Stimulated activated CD8-positive, alpha-beta memory T cell treated with anti-CD3 and anti-CD28 coated beads, Interleukin-15, amount 100 ng/mL, for 4 hours (primary cell): ENCODE results near the gene ABR.
"Not testable (repeated sequence)": the region's sequence is repeated elsewhere in the genome, so short reads cannot be mapped to it uniquely, and the experiment has no call there.

ENCODE experiments used
- DNase-seq, 2 donors: peaks; one replicate each; pipeline ENCODE4 v3.0.0-alpha.2; 2020; ENCODE audit warnings: low read depth in 2 of 2

ABR gene

GRCh38 chr17:983921-984320 is 195.9 kb downstream of the ABR start:
- no peak for DNase-seq

- no peak for DNase-seq
These were observed 198.5 kb downstream of the ABR start for GRCh38 chr17:981292-981658.

- peak; percentile 40 to 58 for DNase-seq
These were observed 199.1 kb downstream of the ABR start for GRCh38 chr17:980406-981291.

GRCh38 chr17:979539-980405 is 200.0 kb downstream of the ABR start, which contains the start of gene NXN:
TSS of gene NXN (minus strand) at chr17:979776.
- peak; percentile 75 to 79 for DNase-seq

- DNase-seq: no peak
These were observed 200.6 kb downstream of the ABR start for GRCh38 chr17:979212-979538.

- no peak for DNase-seq
These were observed 201.4 kb downstream of the ABR start for GRCh38 chr17:978103-979093.

- no peak for DNase-seq
These were observed 202.6 kb downstream of the ABR start for GRCh38 chr17:977166-977565.

- no peak for DNase-seq
These were observed 203.5 kb downstream of the ABR start for GRCh38 chr17:976312-976711.

- DNase-seq: no peak
These were observed 204.3 kb downstream of the ABR start for GRCh38 chr17:975371-975915.

- DNase-seq: not testable (repeated sequence)
These were observed 205.0 kb downstream of the ABR start for GRCh38 chr17:974778-975177.

GRCh38 chr17:973053-973452 is 206.7 kb downstream of the ABR start:
- DNase-seq: no peak

GRCh38 chr17:971861-972260 is 207.9 kb downstream of the ABR start:
- DNase-seq: not testable (repeated sequence)

- no peak for DNase-seq
These were observed 209.4 kb downstream of the ABR start for GRCh38 chr17:970364-970763.

- DNase-seq: no peak
These were observed 209.9 kb downstream of the ABR start for GRCh38 chr17:969811-970355.

GRCh38 chr17:968812-969730 is 210.7 kb downstream of the ABR start:
- DNase-seq: no peak

- no peak for DNase-seq
These were observed 212.7 kb downstream of the ABR start for GRCh38 chr17:967122-967521.

- no peak for DNase-seq
These were observed 214.3 kb downstream of the ABR start for GRCh38 chr17:965311-965989.

GRCh38 chr17:964876-965275 is 214.9 kb downstream of the ABR start:
- DNase-seq: no peak

GRCh38 chr17:962670-963069 is 217.1 kb downstream of the ABR start:
- no peak for DNase-seq
